ENCODE results near the gene CASQ1.
A peak's percentile ranks its signal among the peaks of the same experiment; 100 is the strongest.

CASQ1 gene

GRCh38 chr1:160207118-160207650, 16.8 kb downstream of the CASQ1 start:
- Mint-ChIP-seq H3K4me1 (peaks cover 54% of the 10 kb centered on the region), H3K4me3 (peak overlapping the region; percentile 88), H3K9me3 (no peaks in the 10 kb centered on the region), H3K36me3 (peaks cover 7% of the 10 kb centered on the region), H3K27ac (peak overlapping the region; percentile 80), H3K27me3 (no peaks in the 10 kb centered on the region)

DNA sequence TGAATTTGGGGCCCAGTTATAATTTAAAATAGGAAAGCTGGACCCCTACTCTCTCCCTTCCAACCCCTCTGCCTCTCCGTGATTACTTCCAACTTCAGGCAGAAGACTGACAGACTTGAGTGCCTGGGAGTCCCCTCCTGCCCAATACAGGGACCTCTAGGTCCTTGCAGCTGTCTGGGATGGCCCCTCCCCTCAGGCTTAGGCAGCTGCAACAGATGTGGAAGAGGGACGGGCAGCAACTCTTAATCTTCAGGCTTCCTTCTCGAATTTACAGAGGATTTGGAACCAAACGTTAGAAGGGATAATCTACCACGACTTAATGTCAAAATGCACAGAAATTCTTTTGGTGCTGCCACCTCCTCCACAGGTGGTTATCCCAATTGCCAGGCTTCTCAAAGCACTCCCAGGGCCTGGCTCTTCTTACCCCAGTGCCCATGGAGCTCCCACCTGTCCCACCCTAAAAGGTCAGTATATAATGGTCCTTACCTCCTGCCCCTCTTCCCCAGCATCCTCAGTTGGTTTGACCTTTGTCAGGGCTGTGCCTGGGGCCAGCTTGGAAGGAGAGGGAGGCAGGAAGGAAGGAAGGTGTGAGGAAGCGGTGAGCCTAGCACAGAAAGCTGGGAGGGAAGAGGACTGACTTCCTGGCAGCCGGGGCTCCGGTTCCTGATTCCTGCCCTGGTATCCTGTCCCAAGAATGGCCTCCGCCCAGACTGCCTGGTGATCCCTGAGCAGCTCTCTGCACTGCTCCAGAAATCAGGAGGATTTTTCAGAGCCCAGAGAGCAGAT, 17.6 kb downstream of the CASQ1 start:
- Mint-ChIP-seq H3K9me3 (no peaks in the 10 kb centered on the region), H3K27me3 (no peaks in the 10 kb centered on the region), H3K4me3 (no peak overlapping the region), H3K4me1 (peaks cover 54% of the 10 kb centered on the region), H3K36me3 (peaks cover 7% of the 10 kb centered on the region), H3K27ac (peak overlapping the region; percentile 80)

GRCh38 chr1:160208557-160209320, 18.4 kb downstream of the CASQ1 start:
- H3K36me3 Mint-ChIP-seq, result peaks cover 7% of the 10 kb centered on the region
- H3K27me3 Mint-ChIP-seq, result no peaks in the 10 kb centered on the region
- peak overlapping the region; percentile 21 for H3K4me3 Mint-ChIP-seq
- H3K27ac Mint-ChIP-seq, result peak overlapping the region; percentile 89
- H3K4me1 Mint-ChIP-seq, result peaks cover 54% of the 10 kb centered on the region
- no peaks in the 10 kb centered on the region for H3K9me3 Mint-ChIP-seq

- Mint-ChIP-seq H3K27me3 (no peaks in the 10 kb centered on the region), H3K4me3 (no peak overlapping the region), H3K9me3 (no peaks in the 10 kb centered on the region), H3K36me3 (peaks cover 7% of the 10 kb centered on the region), H3K27ac (peak overlapping the region; percentile 89), H3K4me1 (peaks cover 47% of the 10 kb centered on the region)
Measured at GRCh38 chr1:160209321-160210046, 19.1 kb downstream of the CASQ1 start.

DNA sequence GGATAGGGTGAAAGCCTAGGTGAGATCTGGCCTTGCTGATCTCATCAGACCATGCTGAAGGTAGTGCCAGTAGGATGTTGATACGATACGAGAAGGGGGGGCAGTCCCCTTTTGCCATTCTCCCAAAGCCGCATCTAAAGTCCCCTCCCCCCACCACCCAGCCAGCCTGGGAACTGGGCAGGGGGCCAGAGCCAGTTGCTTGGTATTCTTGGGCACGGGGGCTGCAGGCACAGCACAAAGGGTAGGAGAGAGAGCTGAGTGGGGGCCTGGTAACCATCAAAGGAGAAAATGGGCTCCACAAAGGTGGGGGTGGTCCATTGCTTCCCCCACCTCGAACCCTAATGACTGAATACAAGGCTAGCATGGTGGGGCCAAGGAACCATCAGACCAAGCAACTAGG, 20.2 kb downstream of the CASQ1 start:
- Mint-ChIP-seq H3K4me3 (no peak overlapping the region), H3K27ac (no peak overlapping the region), H3K36me3 (peaks cover 7% of the 10 kb centered on the region), H3K9me3 (no peaks in the 10 kb centered on the region), H3K4me1 (peaks cover 43% of the 10 kb centered on the region), H3K27me3 (no peaks in the 10 kb centered on the region)

- no peak overlapping the region for H3K4me3 Mint-ChIP-seq
- no peaks in the 10 kb centered on the region for H3K9me3 Mint-ChIP-seq
- H3K4me1 Mint-ChIP-seq, result peaks cover 39% of the 10 kb centered on the region
- no peak overlapping the region for H3K27ac Mint-ChIP-seq
- H3K27me3 Mint-ChIP-seq, result no peaks in the 10 kb centered on the region
- H3K36me3 Mint-ChIP-seq, result peaks cover 7% of the 10 kb centered on the region
Measured at GRCh38 chr1:160211046-160211790, 20.8 kb downstream of the CASQ1 start.

- Mint-ChIP-seq H3K9me3 (no peaks in the 10 kb centered on the region), H3K27ac (no peak overlapping the region), H3K4me3 (no peak overlapping the region), H3K4me1 (peaks cover 8% of the 10 kb centered on the region), H3K27me3 (no peaks in the 10 kb centered on the region), H3K36me3 (peaks cover 8% of the 10 kb centered on the region)
Measured at GRCh38 chr1:160214481-160215140, 24.2 kb downstream of the CASQ1 start.

DNA sequence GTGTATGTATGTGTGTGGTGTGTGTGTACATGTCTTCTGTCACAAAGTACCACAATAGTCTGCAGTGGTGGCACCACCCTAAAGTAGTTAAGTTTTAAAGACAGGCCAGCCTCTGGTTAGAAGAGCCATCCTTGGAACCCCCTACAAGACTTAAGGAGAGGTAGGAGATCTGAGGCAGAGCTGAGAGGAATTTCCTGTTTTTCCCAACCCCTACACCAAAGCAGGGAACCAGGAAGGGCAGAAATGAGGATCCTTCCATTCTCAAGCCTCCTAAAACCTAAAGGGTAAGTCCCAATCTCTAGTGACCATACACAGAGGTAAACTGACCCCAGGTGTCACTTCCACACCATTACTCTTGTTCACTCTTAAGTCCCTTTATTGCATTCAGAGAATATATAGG, 25.9 kb downstream of the CASQ1 start:
- H3K27me3 Mint-ChIP-seq, result no peaks in the 10 kb centered on the region
- H3K4me1 Mint-ChIP-seq, result no peaks in the 10 kb centered on the region
- H3K36me3 Mint-ChIP-seq, result peaks cover 8% of the 10 kb centered on the region

GRCh38 chr1:160217481-160218051, 27.2 kb downstream of the CASQ1 start:
- peaks cover 6% of the 10 kb centered on the region for H3K36me3 Mint-ChIP-seq
- H3K27ac Mint-ChIP-seq, result peak overlapping the region; percentile 76
- no peak overlapping the region for H3K4me3 Mint-ChIP-seq
- no peaks in the 10 kb centered on the region for H3K9me3 Mint-ChIP-seq
- no peaks in the 10 kb centered on the region for H3K4me1 Mint-ChIP-seq
- no peaks in the 10 kb centered on the region for H3K27me3 Mint-ChIP-seq

More for the DNA sequence above, 25.9 kb downstream of the CASQ1 start:
- Mint-ChIP-seq H3K27ac (no peak overlapping the region), H3K9me3 (no peaks in the 10 kb centered on the region), H3K4me3 (no peak overlapping the region)

GRCh38 chr1:160219062-160219929, 28.9 kb downstream of the CASQ1 start:
- H3K9me3 Mint-ChIP-seq, result no peaks in the 10 kb centered on the region
- no peaks in the 10 kb centered on the region for H3K27me3 Mint-ChIP-seq
- peak overlapping the region; percentile 41 for H3K27ac Mint-ChIP-seq
- peaks cover 9% of the 10 kb centered on the region for H3K36me3 Mint-ChIP-seq
- H3K4me3 Mint-ChIP-seq, result no peak overlapping the region
- no peaks in the 10 kb centered on the region for H3K4me1 Mint-ChIP-seq

DNA sequence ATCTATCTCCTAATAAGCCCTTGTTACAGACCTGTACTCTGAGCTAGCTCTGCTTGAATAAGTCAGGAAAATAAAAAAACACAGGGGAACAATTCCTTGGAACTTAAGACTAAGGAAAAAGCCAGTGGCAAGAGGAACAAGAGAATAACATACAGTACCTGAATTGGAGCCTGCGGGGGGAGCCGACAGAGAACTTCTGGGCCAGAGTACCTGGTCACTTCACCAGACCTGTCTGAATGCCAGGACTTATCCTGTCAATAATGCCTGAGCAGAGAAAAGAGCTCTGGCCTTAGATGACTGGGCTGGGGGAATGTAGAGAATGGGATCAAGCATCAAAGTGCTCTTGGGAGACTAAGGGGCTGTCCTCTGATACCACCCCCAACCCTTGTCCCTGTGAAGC, 29.9 kb downstream of the CASQ1 start:
- Mint-ChIP-seq H3K4me1 (no peaks in the 10 kb centered on the region), H3K4me3 (no peak overlapping the region), H3K27ac (no peak overlapping the region), H3K36me3 (peaks cover 9% of the 10 kb centered on the region), H3K9me3 (no peaks in the 10 kb centered on the region), H3K27me3 (no peaks in the 10 kb centered on the region)

GRCh38 chr1:160221089-160221488, 30.7 kb downstream of the CASQ1 start:
- Mint-ChIP-seq H3K4me1 (no peaks in the 10 kb centered on the region), H3K4me3 (no peak overlapping the region), H3K27me3 (no peaks in the 10 kb centered on the region), H3K9me3 (no peaks in the 10 kb centered on the region), H3K36me3 (peaks cover 9% of the 10 kb centered on the region), H3K27ac (no peak overlapping the region)

DNA sequence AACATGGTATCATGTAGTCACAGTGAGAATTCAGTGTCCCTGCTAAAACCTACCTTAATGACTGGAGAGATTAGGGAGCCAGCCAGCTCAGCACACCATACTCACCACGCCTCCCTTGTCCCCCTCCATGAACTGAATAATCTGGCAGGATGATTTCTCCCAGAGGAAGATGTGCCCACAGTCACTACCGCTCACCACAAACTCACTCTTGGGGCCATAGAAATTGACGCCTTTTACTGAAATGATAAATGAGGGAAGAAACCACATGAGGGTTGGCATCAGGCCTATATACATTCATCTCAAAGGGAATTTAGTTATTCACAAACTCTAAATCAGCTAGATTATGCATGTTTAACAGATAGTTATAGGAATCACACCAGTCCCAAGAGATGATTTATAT, 32.2 kb downstream of the CASQ1 start:
- Mint-ChIP-seq H3K36me3 (peaks cover 5% of the 10 kb centered on the region), H3K27me3 (no peaks in the 10 kb centered on the region), H3K4me3 (no peak overlapping the region)

DNA sequence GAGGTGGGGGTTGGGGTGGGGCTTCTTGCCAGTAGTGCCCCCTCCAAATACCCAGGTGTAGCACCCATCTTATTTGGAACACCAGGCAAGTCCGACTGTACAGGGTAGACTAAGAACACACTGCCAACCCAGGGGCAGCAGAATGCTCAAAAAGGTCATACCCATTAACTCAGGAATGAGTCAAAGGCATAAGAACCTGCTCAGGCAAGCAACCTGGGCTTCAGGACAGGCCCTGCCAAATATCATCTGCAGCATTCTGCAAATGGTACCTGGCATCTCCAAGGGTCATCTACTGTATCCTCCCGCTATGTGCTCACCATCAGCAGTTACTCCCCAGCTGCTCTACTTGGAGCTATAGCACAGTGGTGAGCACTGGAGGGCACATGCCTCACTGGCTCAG, 34.2 kb downstream of the CASQ1 start:
- H3K4me3 Mint-ChIP-seq, result no peak overlapping the region
- H3K27me3 Mint-ChIP-seq, result no peaks in the 10 kb centered on the region
- no peaks in the 10 kb centered on the region for H3K4me1 Mint-ChIP-seq
- no peaks in the 10 kb centered on the region for H3K9me3 Mint-ChIP-seq
- H3K27ac Mint-ChIP-seq, result no peak overlapping the region
- H3K36me3 Mint-ChIP-seq, result peaks cover 12% of the 10 kb centered on the region

More for the DNA sequence above, 32.2 kb downstream of the CASQ1 start:
- Mint-ChIP-seq H3K27ac (no peak overlapping the region), H3K9me3 (no peaks in the 10 kb centered on the region), H3K4me1 (no peaks in the 10 kb centered on the region)
